ENCODE data around the gene APOLD1. TPM values are rescaled to one million over a fixed set of nuclear protein-coding genes. Genes with fewer than 3 reads are reported as not detected.

The APOLD1 gene
- total RNA-seq, 2 experiments from 2014 or later: 22.5 to 25.8 TPM

DNA sequence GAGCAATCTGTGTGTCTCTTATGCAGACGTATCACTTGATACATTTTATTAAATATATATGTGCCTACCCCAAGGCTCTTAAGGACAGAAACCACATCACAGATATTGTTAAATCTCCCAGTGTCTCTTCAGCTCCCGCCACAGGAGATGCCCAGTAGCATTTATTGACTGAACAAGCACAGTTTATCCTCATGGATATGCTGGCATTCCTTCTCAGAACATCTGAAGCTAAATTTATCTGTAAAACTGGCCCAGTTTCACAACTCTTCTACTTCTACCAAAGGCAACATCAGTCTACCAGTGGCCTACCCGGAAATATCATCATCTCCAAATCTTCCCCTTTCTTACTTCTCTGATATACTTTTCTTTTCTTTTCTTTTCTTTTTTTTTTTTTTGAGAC is 10.7 kb downstream of the APOLD1 start:
- DNase-seq (ENCODE audit: low spot score): no peak
- Histone ChIP-seq H3K4me1 (ENCODE audit: insufficient read depth, low read length, poor library complexity, severe bottlenecking) (no peaks in the 10 kb centered on the region), H4K20me1 (ENCODE audit: insufficient read depth, low read length) (peaks cover under 1% of the 10 kb centered on the region; the same call in 1 of the 2 replicates), H3K79me2 (ENCODE audit: insufficient read depth, low read depth, low read length) (no peaks in the 10 kb centered on the region), H3K4me2 (ENCODE audit: low read length) (no peak overlapping the region), H3K36me3 (ENCODE audit: insufficient read depth, low read length) (no peaks in the 10 kb centered on the region), H3K4me3 (ENCODE audit: low read depth, low read length, poor library complexity, severe bottlenecking) (no peak overlapping the region), H2AFZ (ENCODE audit: low read length) (no peak overlapping the region), H3K9me3 (ENCODE audit: low read length) (no peaks in the 10 kb centered on the region), H3K9me2 (ENCODE audit: insufficient read depth, low read length) (no peaks in the 10 kb centered on the region), H3K27ac (ENCODE audit: low read depth, low read length, poor library complexity, severe bottlenecking) (no peak overlapping the region)
- ChIA-PET POLR2A (no interaction called here), CTCF (ENCODE audit: unreplicated experiment) (no interaction called here)
- TF ChIP-seq, protein P1, sequence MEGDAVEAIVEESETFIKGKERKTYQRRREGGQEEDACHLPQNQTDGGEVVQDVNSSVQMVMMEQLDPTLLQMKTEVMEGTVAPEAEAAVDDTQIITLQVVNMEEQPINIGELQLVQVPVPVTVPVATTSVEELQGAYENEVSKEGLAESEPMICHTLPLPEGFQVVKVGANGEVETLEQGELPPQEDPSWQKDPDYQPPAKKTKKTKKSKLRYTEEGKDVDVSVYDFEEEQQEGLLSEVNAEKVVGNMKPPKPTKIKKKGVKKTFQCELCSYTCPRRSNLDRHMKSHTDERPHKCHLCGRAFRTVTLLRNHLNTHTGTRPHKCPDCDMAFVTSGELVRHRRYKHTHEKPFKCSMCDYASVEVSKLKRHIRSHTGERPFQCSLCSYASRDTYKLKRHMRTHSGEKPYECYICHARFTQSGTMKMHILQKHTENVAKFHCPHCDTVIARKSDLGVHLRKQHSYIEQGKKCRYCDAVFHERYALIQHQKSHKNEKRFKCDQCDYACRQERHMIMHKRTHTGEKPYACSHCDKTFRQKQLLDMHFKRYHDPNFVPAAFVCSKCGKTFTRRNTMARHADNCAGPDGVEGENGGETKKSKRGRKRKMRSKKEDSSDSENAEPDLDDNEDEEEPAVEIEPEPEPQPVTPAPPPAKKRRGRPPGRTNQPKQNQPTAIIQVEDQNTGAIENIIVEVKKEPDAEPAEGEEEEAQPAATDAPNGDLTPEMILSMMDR (conservative IDR thresholded peaks at IDR 0.05; ENCODE audit: low read length): no peak
- TF ChIP-seq EZH2phosphoT487 (IDR thresholded peaks at IDR 0.05; ENCODE audit: borderline replicate concordance, low read depth, low read length): no peak
- BruUV-seq (replicated peaks): no TSS peak
- intact Hi-C loops (cut with micrococcal nuclease; ENCODE audit: unreplicated experiment): loop anchor here (10.0 kb wide), 1 partner anchor 419 kb away; no protein-coding TSS in a partner anchor

DNA sequence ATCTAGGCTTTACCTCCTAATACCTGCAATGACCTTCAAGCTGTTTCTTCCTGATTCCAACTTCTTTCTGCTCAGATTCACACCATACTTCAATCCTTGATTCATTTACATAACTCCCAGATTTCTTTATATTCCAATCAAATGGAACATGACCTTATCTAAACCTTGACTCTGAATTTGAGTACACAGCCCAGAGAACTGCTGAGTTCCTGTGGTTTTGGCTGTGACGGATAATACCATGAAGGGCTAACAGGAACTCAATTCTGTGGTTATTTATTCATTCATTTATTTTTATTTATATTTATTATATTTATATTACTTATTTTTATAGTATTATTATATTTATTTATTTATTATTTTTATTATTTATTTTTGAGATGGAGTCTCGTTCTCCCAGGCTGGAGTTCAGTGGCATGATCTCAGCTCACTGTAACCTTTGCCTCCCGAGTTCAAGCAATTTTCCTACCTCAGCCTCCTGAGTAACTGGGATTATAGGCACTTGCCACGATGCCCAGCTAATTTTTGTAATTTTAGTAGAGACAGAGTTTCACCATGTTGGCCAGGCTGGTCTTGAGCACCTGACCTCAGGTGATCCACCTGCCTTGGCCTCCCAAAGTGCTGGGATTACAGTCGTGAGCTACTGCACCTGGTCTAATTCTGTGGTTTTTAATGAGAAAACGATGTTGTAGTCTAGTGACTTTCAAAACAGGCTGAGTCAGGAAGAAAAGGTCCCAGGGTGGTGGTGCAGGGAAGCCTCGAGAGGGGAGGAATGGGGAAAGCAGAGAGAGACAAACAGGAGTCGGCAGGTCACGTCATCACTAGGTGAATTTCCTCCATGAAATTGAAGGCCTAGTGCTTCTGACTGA is 11.7 kb downstream of the APOLD1 start:
- CTCF ChIA-PET (ENCODE audit: unreplicated experiment): no interaction called here
- DNase-seq (ENCODE audit: low spot score): no peak

More for the DNA sequence above, 11.7 kb downstream of the APOLD1 start:
- H3K4me1 ChIP-seq (ENCODE audit: insufficient read depth, low read length, poor library complexity, severe bottlenecking): no peaks in the 10 kb centered on the region
- no peaks in the 10 kb centered on the region for H3K9me3 ChIP-seq (ENCODE audit: low read length)
- no peaks in the 10 kb centered on the region for H3K36me3 ChIP-seq (ENCODE audit: insufficient read depth, low read length)
- TF ChIP-seq EZH2phosphoT487 (IDR thresholded peaks at IDR 0.05; ENCODE audit: borderline replicate concordance, low read depth, low read length): no peak
- TF ChIP-seq, protein P1 (conservative IDR thresholded peaks at IDR 0.05; ENCODE audit: low read length): no peak
- no peak overlapping the region for H3K4me3 ChIP-seq (ENCODE audit: low read depth, low read length, poor library complexity, severe bottlenecking)
- no peaks in the 10 kb centered on the region for H4K20me1 ChIP-seq (ENCODE audit: insufficient read depth, low read length)
- POLR2A ChIA-PET: no interaction called here
- intact Hi-C loops (cut with micrococcal nuclease; ENCODE audit: unreplicated experiment): loop anchor here (10.0 kb wide), 1 partner anchor 418 kb away; no protein-coding TSS in a partner anchor
- no peaks in the 10 kb centered on the region for H3K79me2 ChIP-seq (ENCODE audit: insufficient read depth, low read depth, low read length)
- BruUV-seq (replicated peaks): no TSS peak
- H3K9me2 ChIP-seq (ENCODE audit: insufficient read depth, low read length): no peaks in the 10 kb centered on the region
- H3K4me2 ChIP-seq (ENCODE audit: low read length): no peak overlapping the region
- H2AFZ ChIP-seq (ENCODE audit: low read length): no peak overlapping the region
- H3K27ac ChIP-seq (ENCODE audit: low read depth, low read length, poor library complexity, severe bottlenecking): no peak overlapping the region
